ENCODE data around the gene MORF4L1.

Gene MORF4L1

DNA sequence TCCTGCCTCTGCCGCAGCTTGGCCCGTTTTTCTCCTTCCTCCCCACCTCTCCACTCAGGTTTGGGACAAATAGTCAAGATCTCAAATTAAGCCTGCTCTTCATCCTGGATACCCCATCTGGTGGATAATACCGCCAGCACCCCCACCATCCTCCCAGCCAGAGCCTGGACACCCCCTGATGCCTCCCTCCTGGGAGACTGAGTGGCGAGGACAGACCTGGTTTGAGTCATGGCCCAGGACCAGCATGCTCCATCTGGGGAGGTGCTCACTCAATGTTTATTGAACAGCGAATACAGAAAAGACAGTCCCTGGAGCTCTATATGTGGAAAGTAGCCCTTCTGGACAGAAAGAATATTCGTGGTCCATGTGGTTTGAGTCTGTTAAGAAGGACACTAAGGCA lies 48.8 kb downstream of the MORF4L1 start:
- TF ChIP-seq EZH2phosphoT487 (IDR thresholded peaks at IDR 0.05; ENCODE audit: borderline replicate concordance, low read length) (no peak), CTCF (IDR thresholded peaks at IDR 0.05; ENCODE audit: low read depth, low read length, poor library complexity, severe bottlenecking) (no peak)
- peaks cover 34% of the 10 kb centered on the region for H3F3A ChIP-seq (ENCODE audit: control insufficient read depth, insufficient read depth)
- H4K20me1 ChIP-seq (ENCODE audit: control insufficient read depth, insufficient read depth, low read depth, low read length): no peaks in the 10 kb centered on the region
- H3K79me2 ChIP-seq (ENCODE audit: control insufficient read depth, low read length): no peaks in the 10 kb centered on the region
- no peaks in the 10 kb centered on the region for H3K27me3 ChIP-seq (ENCODE audit: control insufficient read depth, low read length)
- H3K9me2 ChIP-seq (replicated peaks; ENCODE audit: control insufficient read depth, low read length): no peaks in the 10 kb centered on the region
- no peaks in the 10 kb centered on the region for H3K4me1 ChIP-seq (ENCODE audit: control insufficient read depth, low read length)
- H3K4me3 ChIP-seq (ENCODE audit: low read length): no peak overlapping the region
- H3K36me3 ChIP-seq (ENCODE audit: control insufficient read depth, low read length): peaks cover 53% of the 10 kb centered on the region
- H3K4me2 ChIP-seq (ENCODE audit: low read length): no peak overlapping the region
- H3K9me3 ChIP-seq (ENCODE audit: control insufficient read depth, insufficient read depth, low read length): no peaks in the 10 kb centered on the region
- no peak overlapping the region for H3K27ac ChIP-seq (ENCODE audit: low read depth, low read length)

DNA sequence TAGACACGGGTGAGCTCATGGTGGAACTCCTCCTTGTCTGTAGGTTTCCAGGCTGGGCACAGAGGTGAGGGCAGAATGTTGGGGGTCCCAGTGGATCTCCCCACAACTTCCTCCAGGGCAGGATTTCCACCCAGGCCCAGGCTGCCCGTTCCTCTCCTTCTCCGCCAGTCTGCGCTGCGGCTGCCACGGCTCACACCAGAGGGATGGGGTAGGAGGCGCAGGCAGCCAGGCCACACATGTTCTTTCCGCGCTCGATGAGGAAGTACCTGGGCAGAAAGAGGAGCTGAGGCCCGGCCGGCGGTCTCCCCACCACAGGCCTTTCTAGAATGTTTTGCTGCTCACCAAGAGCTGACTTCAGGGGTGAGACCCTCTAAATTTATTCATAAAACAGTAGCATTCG lies 49.2 kb downstream of the MORF4L1 start:
- H3K9me3 ChIP-seq (ENCODE audit: control insufficient read depth, insufficient read depth, low read length): no peaks in the 10 kb centered on the region
- H3K4me1 ChIP-seq (ENCODE audit: control insufficient read depth, low read length): no peaks in the 10 kb centered on the region
- H3K9me2 ChIP-seq (replicated peaks; ENCODE audit: control insufficient read depth, low read length): no peaks in the 10 kb centered on the region
- peaks cover 32% of the 10 kb centered on the region for H3F3A ChIP-seq (ENCODE audit: control insufficient read depth, insufficient read depth)
- H4K20me1 ChIP-seq (ENCODE audit: control insufficient read depth, insufficient read depth, low read depth, low read length): no peaks in the 10 kb centered on the region
- no peak for TF ChIP-seq EZH2phosphoT487 (IDR thresholded peaks at IDR 0.05; ENCODE audit: borderline replicate concordance, low read length)
- TF ChIP-seq CTCF (IDR thresholded peaks at IDR 0.05; ENCODE audit: low read depth, low read length, poor library complexity, severe bottlenecking): no peak
- peaks cover 58% of the 10 kb centered on the region for H3K36me3 ChIP-seq (ENCODE audit: control insufficient read depth, low read length)
- H3K4me2 ChIP-seq (ENCODE audit: low read length): no peak overlapping the region
- H3K79me2 ChIP-seq (ENCODE audit: control insufficient read depth, low read length): no peaks in the 10 kb centered on the region
- H3K4me3 ChIP-seq (ENCODE audit: low read length): no peak overlapping the region
- H3K27ac ChIP-seq (ENCODE audit: low read depth, low read length): no peak overlapping the region
- H3K27me3 ChIP-seq (ENCODE audit: control insufficient read depth, low read length): no peaks in the 10 kb centered on the region

- no peaks in the 10 kb centered on the region for H3K27me3 ChIP-seq (ENCODE audit: control insufficient read depth, low read length)
- no peak overlapping the region for H3K4me3 ChIP-seq (ENCODE audit: low read length)
- no peaks in the 10 kb centered on the region for H4K20me1 ChIP-seq (ENCODE audit: control insufficient read depth, insufficient read depth, low read depth, low read length)
- H3K79me2 ChIP-seq (ENCODE audit: control insufficient read depth, low read length): no peaks in the 10 kb centered on the region
- peaks cover 63% of the 10 kb centered on the region for H3K36me3 ChIP-seq (ENCODE audit: control insufficient read depth, low read length)
- H3K9me2 ChIP-seq (replicated peaks; ENCODE audit: control insufficient read depth, low read length): no peaks in the 10 kb centered on the region
- no peak overlapping the region for H3K27ac ChIP-seq (ENCODE audit: low read depth, low read length)
- no peak overlapping the region for H3K4me2 ChIP-seq (ENCODE audit: low read length)
- H3F3A ChIP-seq (ENCODE audit: control insufficient read depth, insufficient read depth): peaks cover 30% of the 10 kb centered on the region
- no peaks in the 10 kb centered on the region for H3K4me1 ChIP-seq (ENCODE audit: control insufficient read depth, low read length)
- H3K9me3 ChIP-seq (ENCODE audit: control insufficient read depth, insufficient read depth, low read length): no peaks in the 10 kb centered on the region
- TF ChIP-seq CTCF (IDR thresholded peaks at IDR 0.05; ENCODE audit: low read depth, low read length, poor library complexity, severe bottlenecking) (no peak), EZH2phosphoT487 (IDR thresholded peaks at IDR 0.05; ENCODE audit: borderline replicate concordance, low read length) (no peak)
Measured at GRCh38 chr15:78922527-78922926, 49.8 kb downstream of the MORF4L1 start.

DNA sequence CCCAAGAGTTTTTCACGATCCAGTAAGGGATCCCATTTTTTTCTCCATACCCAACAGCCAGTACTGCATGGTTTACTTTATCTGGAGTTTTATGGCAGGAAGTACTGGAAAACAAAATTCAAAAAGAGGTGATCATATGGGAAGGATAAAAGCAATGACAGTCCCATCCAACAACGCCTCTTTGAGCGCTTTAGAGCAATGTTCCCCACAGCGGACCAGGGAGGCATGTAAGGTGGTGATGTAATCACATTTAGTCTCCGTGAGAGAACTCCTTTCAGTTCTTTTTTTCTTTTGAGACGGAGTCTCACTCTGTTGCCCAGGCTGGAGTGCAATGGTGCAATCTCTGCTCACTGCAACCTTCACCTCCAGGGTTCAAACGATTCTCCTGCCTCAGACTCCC lies 50.3 kb downstream of the MORF4L1 start:
- H3K27ac ChIP-seq (ENCODE audit: low read depth, low read length): no peak overlapping the region
- no peak overlapping the region for H3K4me2 ChIP-seq (ENCODE audit: low read length)
- no peak for TF ChIP-seq EZH2phosphoT487 (IDR thresholded peaks at IDR 0.05; ENCODE audit: borderline replicate concordance, low read length)
- TF ChIP-seq CTCF (IDR thresholded peaks at IDR 0.05; ENCODE audit: low read depth, low read length, poor library complexity, severe bottlenecking): no peak
- H3F3A ChIP-seq (ENCODE audit: control insufficient read depth, insufficient read depth): peaks cover 30% of the 10 kb centered on the region
- peaks cover 68% of the 10 kb centered on the region for H3K36me3 ChIP-seq (ENCODE audit: control insufficient read depth, low read length)
- no peaks in the 10 kb centered on the region for H3K27me3 ChIP-seq (ENCODE audit: control insufficient read depth, low read length)
- no peak overlapping the region for H3K4me3 ChIP-seq (ENCODE audit: low read length)
- H4K20me1 ChIP-seq (ENCODE audit: control insufficient read depth, insufficient read depth, low read depth, low read length): no peaks in the 10 kb centered on the region
- H3K9me2 ChIP-seq (replicated peaks; ENCODE audit: control insufficient read depth, low read length): no peaks in the 10 kb centered on the region
- H3K4me1 ChIP-seq (ENCODE audit: control insufficient read depth, low read length): no peaks in the 10 kb centered on the region
- H3K79me2 ChIP-seq (ENCODE audit: control insufficient read depth, low read length): no peaks in the 10 kb centered on the region
- no peaks in the 10 kb centered on the region for H3K9me3 ChIP-seq (ENCODE audit: control insufficient read depth, insufficient read depth, low read length)
